GM23338 (cell line): ENCODE measurements around the gene RHOV. TPM values are rescaled to one million over a fixed set of nuclear protein-coding genes. Genes with fewer than 3 reads are reported as not detected.

Experiments
- ATAC-seq: fragments of 200-7000 bp; cut with Tn5 transposase; 3 replicates; pipeline ENCODE4 v1.9.1; 2020
- DNase-seq: peaks from one replicate; pipeline ENCODE4 v3.0.0-alpha.2; 2015; ENCODE audit warnings: low spot score
- H2AFZ ChIP-seq: fragments of 200-600 bp; sonication (generic); 2 replicates; pipeline ENCODE4 v1.8.0; 2016; ENCODE audit warnings: antibody characterized with exemption, mild to moderate bottlenecking, moderate library complexity
- H3F3A ChIP-seq: fragments of 200-600 bp; sonication (generic); replicated peaks from 2 replicates; pipeline ENCODE4 v1.8.0; 2017; ENCODE audit warnings: antibody characterized with exemption, mixed run types, low read depth
- H3K27ac ChIP-seq: fragments of 200-600 bp; sonication (generic); 2 replicates; pipeline ENCODE4 v1.6.1; 2016; ENCODE audit warnings: low read depth
- H3K27me3 ChIP-seq: fragments of 200-600 bp; sonication (generic); 2 replicates; pipeline ENCODE4 v1.8.0; 2016; ENCODE audit warnings: mild to moderate bottlenecking, mixed run types, moderate library complexity; ENCODE audit not compliant: insufficient read depth
- H3K36me3 ChIP-seq: fragments of 200-600 bp; sonication (generic); 2 replicates; pipeline ENCODE4 v1.8.0; 2016; ENCODE audit warnings: mild to moderate bottlenecking; ENCODE audit not compliant: insufficient read depth
- H3K4me1 ChIP-seq: fragments of 200-600 bp; sonication (generic); 2 replicates; pipeline ENCODE4 v1.8.0; 2016; ENCODE audit warnings: mild to moderate bottlenecking, moderate library complexity; ENCODE audit not compliant: insufficient read depth
- H3K4me2 ChIP-seq: fragments of 200-600 bp; sonication (generic); 2 replicates; pipeline ENCODE4 v1.7.1; 2017; ENCODE audit warnings: mixed run types
- H3K4me3 ChIP-seq: fragments of 200-600 bp; sonication (generic); 2 replicates; pipeline ENCODE4 v1.6.1; 2016; ENCODE audit warnings: mixed run types
- H3K79me2 ChIP-seq: fragments of 200-600 bp; sonication (generic); replicated peaks from 2 replicates; pipeline ENCODE4 v1.8.0; 2017; ENCODE audit warnings: mild to moderate bottlenecking; ENCODE audit not compliant: insufficient read depth
- H3K9me2 ChIP-seq: fragments of 200-600 bp; sonication (generic); 2 replicates; pipeline ENCODE4 v1.8.0; 2017; ENCODE audit not compliant: insufficient read depth
- H4K20me1 ChIP-seq: fragments of 200-600 bp; sonication (generic); replicated peaks from 2 replicates; pipeline ENCODE4 v1.8.0; 2017; ENCODE audit warnings: mild to moderate bottlenecking; ENCODE audit not compliant: insufficient read depth
- H3K27ac Mint-ChIP-seq: 2 replicates; pipeline ENCODE4 v1.8.0; 2020; ENCODE audit warnings: inconsistent platforms, mild to moderate bottlenecking, moderate library complexity, mixed read lengths
- H3K27me3 Mint-ChIP-seq: 3 replicates; pipeline ENCODE4 v1.8.0; 2022; ENCODE audit warnings: low read depth, mild to moderate bottlenecking, moderate library complexity, mixed read lengths, inconsistent platforms; ENCODE audit not compliant: insufficient read depth, poor library complexity
- H3K36me3 Mint-ChIP-seq: 3 replicates; pipeline ENCODE4 v1.8.0; 2021; ENCODE audit warnings: low read depth, mild to moderate bottlenecking, inconsistent platforms, moderate library complexity, mixed read lengths
- H3K4me1 Mint-ChIP-seq: 3 replicates; pipeline ENCODE4 v1.8.0; 2020; ENCODE audit warnings: mild to moderate bottlenecking, inconsistent platforms, mixed read lengths
- H3K4me3 Mint-ChIP-seq: 3 replicates; pipeline ENCODE4 v1.8.0; 2021; ENCODE audit warnings: moderate library complexity, mild to moderate bottlenecking, inconsistent platforms, mixed read lengths
- H3K9me3 Mint-ChIP-seq: 3 replicates; pipeline ENCODE4 v1.8.0; 2020; ENCODE audit warnings: moderate library complexity, mild to moderate bottlenecking, inconsistent platforms, mixed read lengths
- CREB1 ChIP-seq: fragments of 250-450 bp; sonication (Bioruptor Pico); IDR thresholded peaks from 2 replicates; pipeline ENCODE4 v1.5.0; 2020; ENCODE audit warnings: low read depth, mild to moderate bottlenecking, moderate library complexity
- CTCF ChIP-seq, 2 experiments: fragments of 200-600 bp in 1 of 2; sonication (generic) in 1 of 2; conservative IDR thresholded peaks; 2 replicates each; pipeline versions ENCODE4 v1.5.1 to v1.6.1; 2016 to 2017; ENCODE audit warnings: antibody characterized with exemption in 2 of 2, low read depth in 2 of 2, mild to moderate bottlenecking in 2 of 2, moderate library complexity in 1 of 2
- EZH2 ChIP-seq: fragments of 200-600 bp; sonication (generic); IDR thresholded peaks from one replicate; pipeline ENCODE4 v1.8.0; 2017; ENCODE audit warnings: antibody characterized with exemption, mild to moderate bottlenecking, low read depth; ENCODE audit not compliant: unreplicated experiment
- EZH2phosphoT487 ChIP-seq: fragments of 200-600 bp; sonication (generic); IDR thresholded peaks from one replicate; pipeline ENCODE4 v1.8.1; 2018; ENCODE audit warnings: antibody characterized with exemption; ENCODE audit not compliant: unreplicated experiment
- JUNB ChIP-seq: IDR thresholded peaks from one replicate; pipeline ENCODE4 v1.6.1; 2016; ENCODE audit warnings: antibody characterized with exemption; ENCODE audit not compliant: unreplicated experiment
- NANOG ChIP-seq: IDR thresholded peaks from 2 replicates; pipeline ENCODE4 v1.6.1; 2016; ENCODE audit warnings: antibody characterized with exemption, borderline replicate concordance
- POLR2AphosphoS5 ChIP-seq: IDR thresholded peaks from 2 replicates; pipeline ENCODE4 v1.6.1; 2016; ENCODE audit warnings: antibody characterized with exemption, low read depth
- REST ChIP-seq: IDR thresholded peaks from one replicate; pipeline ENCODE4 v1.6.1; 2018; ENCODE audit warnings: antibody characterized with exemption; ENCODE audit not compliant: unreplicated experiment
- ZNF114 ChIP-seq: fragments of 250-450 bp; sonication (Bioruptor Pico); IDR thresholded peaks from 2 replicates; pipeline ENCODE4 v1.5.0; 2020; ENCODE audit warnings: mild to moderate bottlenecking, moderate library complexity
- ZNF331 ChIP-seq: fragments of 250-450 bp; sonication (Bioruptor Pico); IDR thresholded peaks from 2 replicates; pipeline ENCODE4 v1.5.0; 2020; ENCODE audit warnings: low read depth, mild to moderate bottlenecking, moderate library complexity
- ZNF462 ChIP-seq: fragments of 250-450 bp; sonication (Bioruptor Pico); IDR thresholded peaks from 2 replicates; pipeline ENCODE4 v1.5.0; 2020; ENCODE audit warnings: mild to moderate bottlenecking, moderate library complexity
- polyA plus RNA-seq: library from polyadenylated mRNA; unstranded; fragments of >200 nt; fragmentation: Nextera tagmentation; extraction: Ambion mirVana; gene quantifications from 2 replicates; pipeline ENCODE4 v1.2.1, GENCODE V29; 2016
- total RNA-seq: library from RNA; depleted of rRNA; stranded (reverse); fragments of >200 nt; shearing (Covaris generic); gene quantifications from 2 replicates; pipeline ENCODE4 v1.2.3, GENCODE V29; 2014

The RHOV gene
- total and polyA plus RNA-seq, 2 experiments from 2014 or later, result 4.4 to 4.7 TPM

GRCh38 chr15:40823572-40824343 lies 50.3 kb downstream of the RHOV start:
- H3K36me3 Mint-ChIP-seq, result no peaks in the 10 kb centered on the region
- no peaks in the 10 kb centered on the region for H3K4me1 Mint-ChIP-seq
- H3K9me3 Mint-ChIP-seq, result no peaks in the 10 kb centered on the region
- Histone ChIP-seq H3K9me2 (no peaks in the 10 kb centered on the region), H3K79me2 (no peaks in the 10 kb centered on the region), H3K4me2 (no peak overlapping the region), H2AFZ (no peak overlapping the region), H3F3A (no peaks in the 10 kb centered on the region), H3K27me3 (no peaks in the 10 kb centered on the region), H3K4me3 (no peak overlapping the region), H3K36me3 (no peaks in the 10 kb centered on the region), H3K4me1 (no peaks in the 10 kb centered on the region), H4K20me1 (no peaks in the 10 kb centered on the region), H3K27ac (no peak overlapping the region)
- ATAC-seq (no peak), DNase-seq (no peak)
- peaks cover 7% of the 10 kb centered on the region for H3K27me3 Mint-ChIP-seq
- H3K4me3 Mint-ChIP-seq, result no peak overlapping the region
- H3K27ac Mint-ChIP-seq, result no peak overlapping the region
- TF ChIP-seq POLR2AphosphoS5 (no peak), CTCF (conservative IDR thresholded peaks at IDR 0.05; ENCODE audit: low read depth in 2 of 2) (no peak), CREB1 (CRISPR knock-in tag) (no peak), ZNF331 (no peak), EZH2 (no peak), REST (no peak), ZNF114 (CRISPR knock-in tag) (no peak), JUNB (no peak), NANOG (no peak), ZNF462 (CRISPR knock-in tag) (no peak), EZH2phosphoT487 (no peak)
